GM12801 (cell line): ENCODE measurements around the gene SH3D21.

Source experiments
- TF ChIP-seq, protein P1 (sequence below): IDR thresholded peaks from one replicate; pipeline ENCODE4 v1.5.1; 2011; ENCODE audit warnings: control low read depth; ENCODE audit not compliant: insufficient read length; ENCODE audit errors: extremely low read depth

SH3D21 gene

DNA sequence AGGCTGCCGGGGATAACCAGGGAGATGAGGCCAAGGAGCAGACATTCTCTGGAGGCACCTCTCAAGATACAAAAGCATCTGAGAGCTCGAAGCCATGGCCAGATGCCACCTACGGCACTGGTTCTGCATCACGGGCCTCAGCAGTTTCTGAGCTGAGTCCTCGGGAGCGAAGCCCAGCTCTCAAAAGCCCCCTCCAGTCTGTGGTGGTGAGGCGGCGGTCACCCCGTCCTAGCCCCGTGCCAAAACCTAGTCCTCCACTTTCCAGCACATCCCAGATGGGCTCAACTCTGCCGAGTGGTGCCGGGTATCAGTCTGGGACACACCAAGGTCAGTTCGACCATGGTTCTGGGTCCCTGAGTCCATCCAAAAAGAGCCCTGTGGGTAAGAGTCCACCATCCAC, 19.4 kb upstream of the SH3D21 start:
- TF ChIP-seq, protein P1, sequence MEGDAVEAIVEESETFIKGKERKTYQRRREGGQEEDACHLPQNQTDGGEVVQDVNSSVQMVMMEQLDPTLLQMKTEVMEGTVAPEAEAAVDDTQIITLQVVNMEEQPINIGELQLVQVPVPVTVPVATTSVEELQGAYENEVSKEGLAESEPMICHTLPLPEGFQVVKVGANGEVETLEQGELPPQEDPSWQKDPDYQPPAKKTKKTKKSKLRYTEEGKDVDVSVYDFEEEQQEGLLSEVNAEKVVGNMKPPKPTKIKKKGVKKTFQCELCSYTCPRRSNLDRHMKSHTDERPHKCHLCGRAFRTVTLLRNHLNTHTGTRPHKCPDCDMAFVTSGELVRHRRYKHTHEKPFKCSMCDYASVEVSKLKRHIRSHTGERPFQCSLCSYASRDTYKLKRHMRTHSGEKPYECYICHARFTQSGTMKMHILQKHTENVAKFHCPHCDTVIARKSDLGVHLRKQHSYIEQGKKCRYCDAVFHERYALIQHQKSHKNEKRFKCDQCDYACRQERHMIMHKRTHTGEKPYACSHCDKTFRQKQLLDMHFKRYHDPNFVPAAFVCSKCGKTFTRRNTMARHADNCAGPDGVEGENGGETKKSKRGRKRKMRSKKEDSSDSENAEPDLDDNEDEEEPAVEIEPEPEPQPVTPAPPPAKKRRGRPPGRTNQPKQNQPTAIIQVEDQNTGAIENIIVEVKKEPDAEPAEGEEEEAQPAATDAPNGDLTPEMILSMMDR: no peak

DNA sequence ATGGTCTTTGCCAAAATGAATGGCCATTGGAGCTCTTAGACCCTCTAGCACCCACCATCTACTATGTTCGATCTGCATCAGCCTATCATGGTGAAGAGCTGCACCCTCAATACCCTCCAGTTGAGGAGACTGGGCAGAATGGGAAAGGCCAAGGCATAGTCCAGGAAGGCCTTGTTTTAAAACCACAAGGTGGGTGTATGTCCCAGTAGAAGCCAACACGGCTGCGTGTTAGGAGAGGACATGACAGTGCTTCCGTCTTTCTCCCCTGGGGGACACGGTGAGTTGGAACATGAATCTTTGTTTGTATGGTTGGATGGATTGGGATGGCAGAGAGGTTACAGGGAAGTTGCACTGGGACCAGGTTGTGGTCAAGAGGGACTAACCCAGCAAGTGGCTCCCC, 18.6 kb upstream of the SH3D21 start:
- TF ChIP-seq, protein P1: no peak

DNA sequence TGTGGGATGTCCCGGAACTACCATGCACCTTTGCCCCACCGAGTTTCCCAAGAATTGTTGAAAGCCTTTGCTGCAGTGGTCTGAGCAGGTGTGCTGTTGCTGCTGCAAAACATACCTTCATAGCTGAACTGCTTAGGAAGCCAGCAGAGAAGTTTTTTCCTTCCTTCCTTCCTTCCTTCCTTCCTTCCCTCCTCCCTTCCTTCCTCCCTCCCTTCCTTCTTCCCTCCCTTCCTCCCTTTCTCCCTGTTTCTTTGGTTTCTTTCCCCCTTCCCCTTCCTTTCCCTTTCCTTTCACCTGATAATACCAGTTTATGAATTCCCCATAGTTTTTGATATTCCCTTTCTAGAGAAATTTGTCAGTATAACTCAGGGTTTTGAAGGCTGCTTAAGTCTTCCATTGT, 10.8 kb upstream of the SH3D21 start:
- TF ChIP-seq, protein P1: no peak

DNA sequence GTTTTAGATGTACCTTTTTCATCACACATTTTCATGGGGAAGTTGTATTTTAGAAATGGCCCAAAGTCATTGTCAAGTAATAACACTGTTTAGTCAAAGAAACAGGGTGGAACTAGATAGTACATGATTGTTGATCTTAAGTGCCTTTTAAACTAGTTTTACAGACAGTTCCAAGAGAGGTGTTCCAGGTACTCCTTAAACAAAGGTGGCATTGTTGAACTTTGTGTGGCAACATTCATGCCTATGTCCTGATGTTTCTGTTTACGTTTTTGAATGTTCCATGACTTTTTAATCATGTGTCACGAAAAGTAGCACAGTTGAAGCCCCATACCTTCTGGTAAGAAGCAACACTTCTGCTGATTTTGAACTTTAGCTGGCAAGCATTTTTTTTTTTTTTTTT, 9.1 kb upstream of the SH3D21 start:
- TF ChIP-seq, protein P1: no peak

DNA sequence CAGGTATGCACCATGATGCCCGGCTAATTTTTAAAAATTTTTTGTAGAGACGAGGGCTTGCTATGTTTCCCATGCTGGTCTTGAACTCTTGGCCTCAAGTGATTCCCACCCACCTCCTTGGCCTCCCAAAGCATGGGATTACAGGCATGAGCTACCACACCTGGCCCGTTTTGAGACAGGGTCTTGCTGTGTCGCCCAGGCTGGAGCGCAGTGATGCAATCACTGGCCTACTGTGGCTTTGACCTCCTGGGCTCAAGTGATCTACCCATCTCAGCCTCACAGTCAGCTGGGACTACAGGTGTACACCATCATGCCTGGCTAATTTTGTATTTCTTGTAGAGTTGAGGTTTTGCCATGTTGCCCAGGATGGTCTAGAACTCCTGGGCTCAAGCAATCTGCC, 7.5 kb upstream of the SH3D21 start:
- TF ChIP-seq, protein P1: no peak

DNA sequence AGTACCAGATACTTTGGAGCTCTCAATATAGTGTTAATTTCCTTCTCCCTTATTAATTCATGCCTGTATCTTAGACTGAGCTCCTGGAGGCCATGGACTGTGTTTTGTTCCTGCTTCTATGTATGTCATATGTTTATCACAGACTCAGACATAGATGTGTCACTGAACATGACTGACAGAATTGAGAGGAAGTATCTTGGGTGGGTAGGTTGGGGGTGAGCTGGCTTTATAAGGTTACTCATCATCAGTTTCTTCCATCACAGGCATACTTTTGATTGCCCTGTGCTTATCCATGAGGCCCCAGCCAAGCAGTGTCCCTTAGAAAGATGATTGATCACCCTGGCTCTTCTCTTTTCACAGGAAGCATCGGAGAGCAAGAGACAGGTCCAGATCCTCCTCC, 5.6 kb upstream of the SH3D21 start:
- TF ChIP-seq, protein P1: no peak

DNA sequence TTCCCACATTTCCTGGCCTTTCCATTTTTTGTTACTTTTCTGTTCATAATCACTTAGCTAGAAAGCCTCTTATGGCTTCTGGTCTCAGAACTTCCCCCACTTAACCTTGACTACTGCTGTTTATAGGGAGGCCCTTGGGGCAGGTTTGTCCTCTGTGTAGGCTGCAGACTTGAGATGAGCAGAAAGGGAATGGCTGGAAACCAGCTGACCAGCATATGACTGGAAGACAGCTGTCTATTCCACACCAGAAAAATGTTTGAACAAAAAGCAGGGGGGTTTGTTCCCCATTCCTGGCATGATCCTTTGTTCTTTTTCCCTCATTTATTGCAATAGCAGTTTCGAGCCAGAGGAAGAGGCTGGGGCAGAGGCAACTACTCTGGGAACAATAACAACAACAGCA, 4.9 kb upstream of the SH3D21 start:
- TF ChIP-seq, protein P1: no peak

DNA sequence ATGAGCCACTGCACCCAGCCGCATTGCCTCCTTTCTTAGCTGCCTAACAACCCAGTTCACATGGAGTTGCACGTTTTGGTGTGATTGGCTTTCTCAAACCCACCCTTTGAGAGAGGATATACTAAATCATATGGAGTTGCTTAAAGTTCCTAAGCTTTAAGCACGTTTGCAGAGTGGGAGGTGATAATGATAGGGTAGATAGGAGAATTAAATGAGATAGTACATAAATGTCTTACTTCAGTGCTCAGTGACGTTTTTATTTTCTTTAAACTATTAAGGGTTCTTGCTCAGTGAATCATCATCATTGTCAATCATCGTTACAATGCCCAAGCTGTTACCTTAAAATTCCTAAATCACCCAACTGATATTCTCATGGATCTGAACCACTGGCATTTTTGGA, 2.9 kb upstream of the SH3D21 start:
- TF ChIP-seq, protein P1: no peak
